Body of pancreas (tissue), 4 donors: ENCODE data around the gene GPR161.

ENCODE experiments used
- CTCF ChIP-seq, 7 experiments: fragments of 450-650 bp in 4 of 7; fragments of 200-600 bp in 3 of 7; sonication (generic) in 3 of 7; IDR thresholded peaks; one replicate each; pipeline ENCODE4 v1.5.1; 2016 to 2019; ENCODE audit warnings: antibody characterized with exemption in 7 of 7
- POLR2A ChIP-seq, 3 donors: fragments of 450-650 bp; IDR thresholded peaks; one replicate each; pipeline ENCODE4 v1.6.1; 2016; ENCODE audit warnings: antibody characterized with exemption in 3 of 3, mild to moderate bottlenecking in 2 of 3

GRCh38 chr1:168151935-168152334 lies 15.2 kb upstream of the GPR161 start:
- no peak for TF ChIP-seq POLR2A (IDR thresholded peaks at IDR 0.05)
- no peak for TF ChIP-seq CTCF (IDR thresholded peaks at IDR 0.05)
